ENCODE data around the gene AK4. TPM values are rescaled to one million over a fixed set of nuclear protein-coding genes. Genes with fewer than 3 reads are reported as not detected.

AK4 gene
- total RNA-seq, 1 donor from 2014 or later = 39.7 TPM

- Mint-ChIP-seq H3K36me3 (ENCODE audit: low read depth, unreplicated experiment) (no peaks in the 10 kb centered on the region), H3K4me3 (ENCODE audit: unreplicated experiment) (peak overlapping the region; percentile 31), H3K9me3 (ENCODE audit: unreplicated experiment) (no peaks in the 10 kb centered on the region), H3K4me1 (ENCODE audit: unreplicated experiment) (peaks cover 6% of the 10 kb centered on the region), H3K27ac (ENCODE audit: unreplicated experiment) (no peak overlapping the region), H3K27me3 (ENCODE audit: unreplicated experiment) (peaks cover 1% of the 10 kb centered on the region)
- TF ChIP-seq CTCF (IDR thresholded peaks at IDR 0.05; ENCODE audit: unreplicated experiment) = no peak
- DNase-seq (ENCODE audit: low spot score) = no peak
Measured at GRCh38 chr1:65265296-65265650, 117.3 kb downstream of the AK4 start.

GRCh38 chr1:65265651-65266351 lies 117.8 kb downstream of the AK4 start:
- Mint-ChIP-seq H3K27me3 (ENCODE audit: unreplicated experiment) (peaks cover 1% of the 10 kb centered on the region), H3K4me1 (ENCODE audit: unreplicated experiment) (peaks cover 6% of the 10 kb centered on the region), H3K4me3 (ENCODE audit: unreplicated experiment) (peak overlapping the region; percentile 50), H3K36me3 (ENCODE audit: low read depth, unreplicated experiment) (no peaks in the 10 kb centered on the region), H3K9me3 (ENCODE audit: unreplicated experiment) (no peaks in the 10 kb centered on the region), H3K27ac (ENCODE audit: unreplicated experiment) (peak overlapping the region; percentile 30)
- TF ChIP-seq CTCF (IDR thresholded peaks at IDR 0.05; ENCODE audit: unreplicated experiment) = no peak
- DNase-seq (ENCODE audit: low spot score) = peak; percentile 58

GRCh38 chr1:65266476-65266875 lies 118.5 kb downstream of the AK4 start:
- Mint-ChIP-seq H3K36me3 (ENCODE audit: low read depth, unreplicated experiment) (no peaks in the 10 kb centered on the region), H3K27ac (ENCODE audit: unreplicated experiment) (peak overlapping the region; percentile 30), H3K9me3 (ENCODE audit: unreplicated experiment) (no peaks in the 10 kb centered on the region), H3K27me3 (ENCODE audit: unreplicated experiment) (peaks cover 1% of the 10 kb centered on the region), H3K4me3 (ENCODE audit: unreplicated experiment) (peak overlapping the region; percentile 50), H3K4me1 (ENCODE audit: unreplicated experiment) (peaks cover 6% of the 10 kb centered on the region)
- TF ChIP-seq CTCF (IDR thresholded peaks at IDR 0.05; ENCODE audit: unreplicated experiment) = no peak
- DNase-seq (ENCODE audit: low spot score) = no peak

GRCh38 chr1:65267271-65267670 lies 119.3 kb downstream of the AK4 start:
- Mint-ChIP-seq H3K9me3 (ENCODE audit: unreplicated experiment) (no peaks in the 10 kb centered on the region), H3K27ac (ENCODE audit: unreplicated experiment) (no peak overlapping the region), H3K27me3 (ENCODE audit: unreplicated experiment) (peaks cover 1% of the 10 kb centered on the region), H3K4me1 (ENCODE audit: unreplicated experiment) (peaks cover 6% of the 10 kb centered on the region), H3K36me3 (ENCODE audit: low read depth, unreplicated experiment) (no peaks in the 10 kb centered on the region), H3K4me3 (ENCODE audit: unreplicated experiment) (no peak overlapping the region)
- TF ChIP-seq CTCF (IDR thresholded peaks at IDR 0.05; ENCODE audit: unreplicated experiment) = no peak
- DNase-seq (ENCODE audit: low spot score) = no peak

GRCh38 chr1:65267683-65268082 lies 119.7 kb downstream of the AK4 start:
- Mint-ChIP-seq H3K36me3 (ENCODE audit: low read depth, unreplicated experiment) (no peaks in the 10 kb centered on the region), H3K9me3 (ENCODE audit: unreplicated experiment) (no peaks in the 10 kb centered on the region), H3K27me3 (ENCODE audit: unreplicated experiment) (peaks cover 1% of the 10 kb centered on the region), H3K4me1 (ENCODE audit: unreplicated experiment) (peaks cover 6% of the 10 kb centered on the region), H3K27ac (ENCODE audit: unreplicated experiment) (no peak overlapping the region), H3K4me3 (ENCODE audit: unreplicated experiment) (no peak overlapping the region)
- no peak for TF ChIP-seq CTCF (IDR thresholded peaks at IDR 0.05; ENCODE audit: unreplicated experiment)
- no peak for DNase-seq (ENCODE audit: low spot score)

All from endothelial cell (in vitro differentiated cells).